Fibroblast of skin of back (primary cell): ENCODE measurements around the gene LAMC3.
"Not testable (repeated sequence)": the region's sequence is repeated elsewhere in the genome, so short reads cannot be mapped to it uniquely, and the experiment has no call there.

Experiments
- DNase-seq: peaks from one replicate; pipeline ENCODE4 v3.0.0-alpha.2; 2013

Gene LAMC3

GRCh38 chr9:131101207-131101964, 92.4 kb downstream of the LAMC3 start:
- DNase-seq = no peak

GRCh38 chr9:131103024-131103423, 94.0 kb downstream of the LAMC3 start:
- DNase-seq = no peak

- DNase-seq = no peak
Observed at GRCh38 chr9:131103535-131103934, 94.6 kb downstream of the LAMC3 start.

- DNase-seq = no peak
Observed at GRCh38 chr9:131104016-131104740, 95.2 kb downstream of the LAMC3 start.

GRCh38 chr9:131105952-131106351, 97.0 kb downstream of the LAMC3 start:
- no peak for DNase-seq

- no peak for DNase-seq
Observed at GRCh38 chr9:131107760-131108159, 98.8 kb downstream of the LAMC3 start.

- DNase-seq = no peak
Observed at GRCh38 chr9:131111186-131111853, 102.3 kb downstream of the LAMC3 start.

- no peak for DNase-seq
Observed at GRCh38 chr9:131111854-131112311, 102.9 kb downstream of the LAMC3 start.

GRCh38 chr9:131112374-131113154, 103.6 kb downstream of the LAMC3 start:
- DNase-seq = no peak

- DNase-seq = no peak
Observed at GRCh38 chr9:131113655-131114054, 104.7 kb downstream of the LAMC3 start.

- DNase-seq = no peak
Observed at GRCh38 chr9:131114084-131114535, 105.1 kb downstream of the LAMC3 start.

GRCh38 chr9:131115360-131115742, 106.4 kb downstream of the LAMC3 start:
- not testable (repeated sequence) for DNase-seq

GRCh38 chr9:131116281-131117120, 107.5 kb downstream of the LAMC3 start:
- DNase-seq = no peak

GRCh38 chr9:131117121-131117761, 108.3 kb downstream of the LAMC3 start:
- no peak for DNase-seq

- no peak for DNase-seq
Observed at GRCh38 chr9:131117762-131118145, 108.8 kb downstream of the LAMC3 start.

GRCh38 chr9:131119600-131119999, 110.6 kb downstream of the LAMC3 start:
- DNase-seq = no peak

- no peak for DNase-seq
Observed at GRCh38 chr9:131120620-131121228, 111.8 kb downstream of the LAMC3 start.

GRCh38 chr9:131121346-131121745, 112.4 kb downstream of the LAMC3 start:
- DNase-seq = no peak

- DNase-seq = no peak
Observed at GRCh38 chr9:131122158-131122557, 113.2 kb downstream of the LAMC3 start.

GRCh38 chr9:131125038-131125287, 116.0 kb downstream of the LAMC3 start:
- no peak for DNase-seq
